GM12878 (cell line): ENCODE data around the gene RBM4. TPM values are rescaled to one million over a fixed set of nuclear protein-coding genes. Genes with fewer than 3 reads are reported as not detected.
A peak's percentile ranks its signal among the peaks of the same experiment; 100 is the strongest.
"Not testable (repeated sequence)": the region's sequence is repeated elsewhere in the genome, so short reads cannot be mapped to it uniquely, and the experiment has no call there.

ENCODE experiments used
- ATAC-seq: fragments of 200-7000 bp; cut with Tn5 transposase; 3 replicates; pipeline ENCODE4 v1.9.1; 2020; ENCODE audit warnings: mild to moderate bottlenecking, moderate library complexity
- BruUV-seq: library from RNA; stranded (reverse); fragments of 400-500 nt; replicated peaks from 2 replicates; lab custom pipeline; 2021; lab: Mats Ljungman, UMichigan
- CTCF ChIA-PET: fragments of 300-600 bp; sonication (Branson Sonifier 250); formaldehyde crosslinking; extraction: SDS; loops from one replicate; lab custom pipeline; 2021; ENCODE audit warnings: inconsistent platforms; lab: Yijun Ruan, JAX
- POLR2A ChIA-PET: fragments of 350-600 bp; formaldehyde crosslinking; extraction: SDS; loops from one replicate; lab custom pipeline; 2021; ENCODE audit warnings: inconsistent platforms; lab: Charles Lee
- RAD21 ChIA-PET: fragments of 300-600 bp; sonication (Branson Sonifier 250); formaldehyde crosslinking; loops from one replicate; lab custom pipeline; 2023; ENCODE audit warnings: antibody characterized with exemption; ENCODE audit not compliant: unreplicated experiment; lab: Charles Lee
- SMC1A ChIA-PET: fragments of 300-600 bp; sonication (Branson Sonifier 250); formaldehyde crosslinking; loops from one replicate; lab custom pipeline; 2023; ENCODE audit not compliant: unreplicated experiment, uncharacterized antibody; lab: Charles Lee
- DNase-seq: peaks from one replicate; pipeline ENCODE4 v3.0.0-alpha.2; 2011; ENCODE audit warnings: low read depth, low spot score
- FAIRE-seq: peaks from 3 replicates; lab custom pipeline; 2011; peaks lifted over from hg19 to GRCh38; lab: Jason Lieb, UNC
- H2AFZ ChIP-seq: 2 replicates; pipeline ENCODE4 v1.6.0; 2011; ENCODE audit warnings: low read depth, low read length, control low read depth; ENCODE audit not compliant: control insufficient read depth
- H3K27ac ChIP-seq: 2 replicates; pipeline ENCODE4 v1.5.1; 2011; ENCODE audit warnings: control low read depth; ENCODE audit not compliant: control insufficient read depth, insufficient read depth
- H3K27me3 ChIP-seq, 2 experiments: replicated peaks in 1 of 2; 2 replicates each; pipeline versions ENCODE4 v1.6.0 to v1.6.1; 2011; ENCODE audit warnings: low read length in 1 of 2; ENCODE audit not compliant: control insufficient read depth in 2 of 2, insufficient read depth in 2 of 2
- H3K36me3 ChIP-seq, 2 experiments: 2 replicates each; pipeline ENCODE4 v1.5.1; 2011; ENCODE audit warnings: low read length in 1 of 2; ENCODE audit not compliant: control insufficient read depth in 2 of 2, insufficient read depth in 2 of 2
- H3K4me1 ChIP-seq: 2 replicates; pipeline ENCODE4 v1.6.1; 2011; ENCODE audit warnings: mild to moderate bottlenecking, low read length, moderate library complexity, mixed read lengths; ENCODE audit not compliant: control insufficient read depth, insufficient read depth
- H3K4me2 ChIP-seq: 2 replicates; pipeline ENCODE4 v1.6.0; 2011; ENCODE audit warnings: control low read depth; ENCODE audit not compliant: control insufficient read depth, insufficient read depth
- H3K4me3 ChIP-seq: fragments of 200-600 bp; sonication (generic); 2 replicates; pipeline ENCODE4 v1.5.1; 2016
- H3K79me2 ChIP-seq: 2 replicates; pipeline ENCODE4 v1.6.0; 2011; ENCODE audit warnings: low read length; ENCODE audit not compliant: control insufficient read depth, insufficient read depth
- H3K9ac ChIP-seq: 2 replicates; pipeline ENCODE4 v1.8.0; 2011; ENCODE audit warnings: low read length, control low read depth, mixed read lengths; ENCODE audit not compliant: control insufficient read depth, insufficient read depth
- H3K9me3 ChIP-seq: replicated peaks from 3 replicates; pipeline ENCODE4 v1.5.1; 2011; ENCODE audit warnings: mild to moderate bottlenecking, low read length; ENCODE audit not compliant: control insufficient read depth, insufficient read depth
- H4K20me1 ChIP-seq: 2 replicates; pipeline ENCODE4 v1.6.0; 2011; ENCODE audit not compliant: control insufficient read depth, insufficient read depth
- BCL11A ChIP-seq: IDR thresholded peaks from 2 replicates; pipeline ENCODE4 v1.6.1; 2011; ENCODE audit warnings: low read depth, low read length
- BHLHE40 ChIP-seq, 2 experiments: fragments of 450-650 bp in 1 of 2; IDR thresholded peaks; 2 replicates each; pipeline ENCODE4 v1.6.1; 2011 to 2017; ENCODE audit warnings: low read depth in 2 of 2, borderline replicate concordance in 1 of 2, improper control_type of control experiment in 1 of 2, low read length in 1 of 2, mild to moderate bottlenecking in 1 of 2
- CEBPZ ChIP-seq: fragments of 150-350 bp; IDR thresholded peaks from 2 replicates; pipeline ENCODE4 v1.6.1; 2016; ENCODE audit warnings: low read depth, low read length
- EGR1 ChIP-seq, 2 experiments: IDR thresholded peaks; 1 replicate in 1 of 2; 2 replicates in 1 of 2; pipeline ENCODE4 v1.6.1; 2011 to 2012; ENCODE audit warnings: low read depth in 2 of 2, low read length in 2 of 2, borderline replicate concordance in 1 of 2, mild to moderate bottlenecking in 1 of 2, moderate library complexity in 1 of 2
- ESRRA ChIP-seq: IDR thresholded peaks from 2 replicates; pipeline ENCODE4 v1.6.1; 2012; ENCODE audit warnings: mild to moderate bottlenecking, low read length, improper control_type of control experiment
- FOXM1 ChIP-seq: IDR thresholded peaks from 2 replicates; pipeline ENCODE4 v1.6.1; 2012; ENCODE audit warnings: low read depth, mild to moderate bottlenecking, inconsistent platforms, low read length, moderate library complexity
- IKZF1 ChIP-seq: fragments of 450-650 bp; conservative IDR thresholded peaks from 2 replicates; pipeline ENCODE4 v1.6.1; 2017; ENCODE audit warnings: antibody characterized with exemption, mild to moderate bottlenecking
- SIN3A ChIP-seq: IDR thresholded peaks from 2 replicates; pipeline ENCODE4 v1.6.1; 2012; ENCODE audit warnings: low read depth, low read length, improper control_type of control experiment
- SRF ChIP-seq, 2 experiments: IDR thresholded peaks; 2 replicates each; pipeline ENCODE4 v1.6.1; 2011; ENCODE audit warnings: low read depth in 2 of 2, low read length in 2 of 2, mild to moderate bottlenecking in 1 of 2, moderate library complexity in 1 of 2
- WGBS: methylation state at CpG from one replicate; pipeline ENCODE4 v1.1.6; 2016; ENCODE audit warnings: low lambda C conversion rate; ENCODE audit not compliant: insufficient replicate concordance, insufficient coverage; ENCODE audit errors: missing lambda C conversion rate; 5-methylcytosine and 5-hydroxymethylcytosine counted together
- in situ Hi-C: fragments of 300-500 bp; cut with MboI; formaldehyde crosslinking; loops from 9 replicates; pipeline ENCODE4 v1.14.3; 2018; ENCODE audit warnings: mixed read lengths
- intact Hi-C: fragments of 100-400 bp; cut with micrococcal nuclease; formaldehyde crosslinking; loops from one replicate; pipeline ENCODE4 v1.14.2; 2022; ENCODE audit not compliant: unreplicated experiment
- polyA plus RNA-seq, 11 experiments: library from polyadenylated mRNA; depleted of rRNA in 4 of 11; unstranded in 6 of 11; stranded (reverse) in 5 of 11; fragments of >200 nt; fragmentation: Nextera tagmentation in 4 of 11; fragmentation: Illumina TruSeq in 1 of 11; extraction: Ambion mirVana in 4 of 11; extraction: Trizol in 1 of 11; gene quantifications; 1 replicate in 1 of 11; 2 replicates in 10 of 11; pipeline versions ENCODE4 v1.2.1 to v1.2.3, GENCODE V29; 2011 to 2016; ENCODE audit warnings: inconsistent platforms in 2 of 11, missing spikeins in 2 of 11, low read depth in 1 of 11
- total RNA-seq, 4 experiments: library from RNA; depleted of rRNA in 3 of 4; stranded (reverse); fragments of >200 nt in 3 of 4; fragmentation: Illumina TruSeq in 1 of 4; extraction: Trizol in 1 of 4; gene quantifications; 2 replicates each; pipeline versions ENCODE4 v1.2.1 to v1.2.3, GENCODE V29; 2013 to 2021
- TF ChIP-seq, protein P1 (sequence below): fragments of 450-650 bp; IDR thresholded peaks from 2 replicates; pipeline ENCODE4 v1.6.1; 2017; ENCODE audit warnings: mild to moderate bottlenecking, low read depth, inconsistent platforms; ENCODE audit not compliant: poor library complexity, severe bottlenecking

Gene RBM4
- total and polyA plus RNA-seq, 10 of the 15 experiments (the other 5 are each of a cell fraction or from before 2014, with no cell fraction given) = 105 to 224 (median 138) TPM

DNA sequence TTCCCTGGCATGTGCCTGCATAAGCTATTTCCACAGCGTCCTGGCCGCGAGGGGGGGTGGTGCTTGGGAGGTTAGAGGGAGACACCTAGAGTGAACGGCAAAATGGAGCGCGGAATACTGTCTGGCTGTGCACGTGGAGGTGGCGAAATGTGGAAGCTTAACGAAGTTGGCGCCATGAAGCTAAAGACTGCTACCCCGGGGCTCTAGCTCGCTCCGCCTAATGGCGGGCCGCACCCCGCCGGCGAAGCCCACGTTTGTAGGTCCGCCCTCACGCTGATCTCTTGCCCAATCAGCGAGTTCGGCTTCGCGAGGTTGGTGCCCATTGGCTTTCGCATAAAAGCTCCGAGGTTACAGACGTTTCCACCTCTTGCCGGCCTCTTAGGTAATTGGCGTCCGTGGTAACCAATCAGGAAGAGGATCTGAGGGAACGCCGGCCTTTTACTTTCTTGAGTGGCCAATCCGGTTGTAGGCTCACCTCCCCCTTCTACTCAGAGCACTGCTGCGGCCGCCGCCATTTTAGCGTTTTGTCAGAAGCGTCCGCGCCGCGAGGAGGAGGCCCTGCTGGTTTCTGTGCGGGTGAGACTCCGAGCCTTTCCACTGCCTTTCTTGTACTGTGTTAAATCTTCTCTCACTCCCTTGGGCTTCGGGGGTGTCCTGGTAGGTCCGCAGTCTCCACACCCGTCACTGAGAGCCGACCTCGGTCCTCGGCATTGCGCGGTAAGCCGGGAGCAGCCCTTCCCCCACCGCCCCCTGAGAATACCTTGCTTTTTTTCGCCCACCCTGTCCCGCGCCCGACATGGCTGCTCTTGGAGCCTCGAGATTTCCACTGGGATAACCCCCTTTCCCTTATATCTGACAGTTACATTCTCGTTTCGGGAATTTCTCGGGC is at the start of gene RBM4 (continued):
- TF ChIP-seq CEBPZ (peak; percentile 59), BHLHE40 (IDR thresholded peaks at IDR 0.05; ENCODE audit: borderline replicate concordance in 1 of 2, low read depth in 2 of 2, low read length in 1 of 2) (peak; percentile 39 to 45; a peak in 1 of 4 replicates), FOXM1 (peak; percentile 45; the same call in 1 of the 2 replicates), SRF (IDR thresholded peaks at IDR 0.05; ENCODE audit: low read depth in 2 of 2, low read length in 2 of 2) (0 out of 4 replicates have a peak, but pooled peaks of 1 of the 2 experiments have one; percentile 41), EGR1 (IDR thresholded peaks at IDR 0.05; ENCODE audit: borderline replicate concordance in 1 of 2, low read depth in 2 of 2, low read length in 2 of 2) (peak; percentile 17 to 32; a peak in 1 of 3 replicates), IKZF1 (peak; percentile 52), BCL11A (no peak), SIN3A (peak; percentile 27; the same call in 1 of the 2 replicates), ESRRA (no peak)
- TF ChIP-seq, protein P1, sequence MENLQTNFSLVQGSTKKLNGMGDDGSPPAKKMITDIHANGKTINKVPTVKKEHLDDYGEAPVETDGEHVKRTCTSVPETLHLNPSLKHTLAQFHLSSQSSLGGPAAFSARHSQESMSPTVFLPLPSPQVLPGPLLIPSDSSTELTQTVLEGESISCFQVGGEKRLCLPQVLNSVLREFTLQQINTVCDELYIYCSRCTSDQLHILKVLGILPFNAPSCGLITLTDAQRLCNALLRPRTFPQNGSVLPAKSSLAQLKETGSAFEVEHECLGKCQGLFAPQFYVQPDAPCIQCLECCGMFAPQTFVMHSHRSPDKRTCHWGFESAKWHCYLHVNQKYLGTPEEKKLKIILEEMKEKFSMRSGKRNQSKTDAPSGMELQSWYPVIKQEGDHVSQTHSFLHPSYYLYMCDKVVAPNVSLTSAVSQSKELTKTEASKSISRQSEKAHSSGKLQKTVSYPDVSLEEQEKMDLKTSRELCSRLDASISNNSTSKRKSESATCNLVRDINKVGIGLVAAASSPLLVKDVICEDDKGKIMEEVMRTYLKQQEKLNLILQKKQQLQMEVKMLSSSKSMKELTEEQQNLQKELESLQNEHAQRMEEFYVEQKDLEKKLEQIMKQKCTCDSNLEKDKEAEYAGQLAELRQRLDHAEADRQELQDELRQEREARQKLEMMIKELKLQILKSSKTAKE = peak; percentile 79
- TF ChIP-seq, all 136 proteins: peak for 67

GRCh38 chr11:66589315-66589714 is 49.2 kb upstream of the RBM4 start:
- H3K4me2 ChIP-seq, FAIRE-seq: not testable (repeated sequence)
- POLR2A ChIA-PET = interaction anchor here (1.5 to 6.8 kb wide), 2 partner anchors 23 to 88 kb away, joined by 3 to 26 read pairs; partner anchors contain the start of gene RBM4B

More at GRCh38 chr11:66589315-66589714, 49.2 kb upstream of the RBM4 start:
- in situ Hi-C loops, H2AFZ ChIP-seq, ATAC-seq, H3K27me3 ChIP-seq, H3K4me1 ChIP-seq, H3K79me2 ChIP-seq, H3K36me3 ChIP-seq, BruUV-seq, H3K27ac ChIP-seq, intact Hi-C loops, H3K4me3 ChIP-seq, H4K20me1 ChIP-seq, DNase-seq, H3K9me3 ChIP-seq, H3K9ac ChIP-seq: not testable (repeated sequence)
- WGBS = 47% methylated on average over 2 of the region's 2 CpGs
- ChIA-PET RAD21 (interaction anchor here (0.7 kb wide), 1 partner anchor 49 kb away, joined by 3 read pairs; the partner anchor contains the start of gene RBM4), CTCF (interaction anchor here (0.6 to 1.3 kb wide), 2 partner anchors 30 to 153 kb away, joined by 3 read pairs; no protein-coding TSS in a partner anchor), SMC1A (interaction anchor here (1.0 to 2.1 kb wide), 2 partner anchors 11 to 89 kb away, joined by 3 to 8 read pairs; partner anchors contain the start of gene RBM4B)
